ENCODE measurements around the gene NCBP3. TPM values are rescaled to one million over a fixed set of nuclear protein-coding genes. Genes with fewer than 3 reads are reported as not detected.

Gene NCBP3
- 14.2 and 14.5 TPM in 2 replicates for total RNA-seq

GRCh38 chr17:3845621-3846436, at the start of gene NCBP3:
NCBP3 (minus strand) TSS chr17:3846246; CDS start chr17:3846223, 23 bp downstream.

GRCh38 chr17:3893003-3893719, 47.1 kb upstream of the NCBP3 start, which contains the start of gene CAMKK1:
CAMKK1 (minus strand) TSS chr17:3893053; CDS start chr17:3885687, 7,366 bp downstream.

GRCh38 chr17:3800362-3801271, 45.4 kb downstream of the NCBP3 start, which contains the start of gene ITGAE:
ITGAE (minus strand) TSS chr17:3801188; CDS start chr17:3801144, 44 bp downstream.

Other genes with a start within 250 kb of the NCBP3 start
- gene TRPV1, start 236.8 kb downstream of the NCBP3 start, total RNA-seq = 0.27 and 0.59 TPM in 2 replicates
- gene SHPK, start 210.0 kb downstream of the NCBP3 start, total RNA-seq = 20.5 and 24.3 TPM in 2 replicates
- 36.9 and 54.7 TPM in 2 replicates for gene CTNS, start 209.5 kb downstream of the NCBP3 start, total RNA-seq
- 452 and 507 TPM in 2 replicates for gene TAX1BP3, start 177.7 kb downstream of the NCBP3 start, total RNA-seq
- 16.7 and 30.0 TPM in 2 replicates for gene EMC6, start 177.4 kb downstream of the NCBP3 start, total RNA-seq
- 3.9 and 6.0 TPM in 2 replicates for gene P2RX5, start 150.1 kb downstream of the NCBP3 start, total RNA-seq
- 9.4 and 10.9 TPM in 2 replicates for gene HASPIN, start 122.3 kb downstream of the NCBP3 start, total RNA-seq
- 34.0 and 35.7 TPM in 2 replicates for gene ITGAE, start 45.1 kb downstream of the NCBP3 start, total RNA-seq
- 3.2 and 3.3 TPM in 2 replicates for gene CAMKK1, start 46.8 kb upstream of the NCBP3 start, total RNA-seq
- gene P2RX1, start 70.2 kb upstream of the NCBP3 start, total RNA-seq = not detected in 2 replicates
- 0.49 and 0.53 TPM in 2 replicates for gene ATP2A3, start 118.2 kb upstream of the NCBP3 start, total RNA-seq

Measured in mammary microvascular endothelial cell (primary cell).